Fibroblast of pulmonary artery (primary cell): ENCODE data around the gene CHCHD3.

Source experiments
- DNase-seq: peaks from one replicate; pipeline ENCODE4 v3.0.0-alpha.2; 2010; ENCODE audit warnings: low read depth
- H3K4me3 ChIP-seq: replicated peaks from 2 replicates; pipeline ENCODE4 v1.5.1; 2011; ENCODE audit warnings: low read depth, mild to moderate bottlenecking, control low read depth, low read length, moderate library complexity
- TF ChIP-seq, protein P1 (sequence below): IDR thresholded peaks from 2 replicates; pipeline ENCODE4 v1.5.1; 2011; ENCODE audit warnings: mild to moderate bottlenecking, control low read depth, low read length, inconsistent platforms; ENCODE audit errors: missing control alignments

Gene CHCHD3

DNA sequence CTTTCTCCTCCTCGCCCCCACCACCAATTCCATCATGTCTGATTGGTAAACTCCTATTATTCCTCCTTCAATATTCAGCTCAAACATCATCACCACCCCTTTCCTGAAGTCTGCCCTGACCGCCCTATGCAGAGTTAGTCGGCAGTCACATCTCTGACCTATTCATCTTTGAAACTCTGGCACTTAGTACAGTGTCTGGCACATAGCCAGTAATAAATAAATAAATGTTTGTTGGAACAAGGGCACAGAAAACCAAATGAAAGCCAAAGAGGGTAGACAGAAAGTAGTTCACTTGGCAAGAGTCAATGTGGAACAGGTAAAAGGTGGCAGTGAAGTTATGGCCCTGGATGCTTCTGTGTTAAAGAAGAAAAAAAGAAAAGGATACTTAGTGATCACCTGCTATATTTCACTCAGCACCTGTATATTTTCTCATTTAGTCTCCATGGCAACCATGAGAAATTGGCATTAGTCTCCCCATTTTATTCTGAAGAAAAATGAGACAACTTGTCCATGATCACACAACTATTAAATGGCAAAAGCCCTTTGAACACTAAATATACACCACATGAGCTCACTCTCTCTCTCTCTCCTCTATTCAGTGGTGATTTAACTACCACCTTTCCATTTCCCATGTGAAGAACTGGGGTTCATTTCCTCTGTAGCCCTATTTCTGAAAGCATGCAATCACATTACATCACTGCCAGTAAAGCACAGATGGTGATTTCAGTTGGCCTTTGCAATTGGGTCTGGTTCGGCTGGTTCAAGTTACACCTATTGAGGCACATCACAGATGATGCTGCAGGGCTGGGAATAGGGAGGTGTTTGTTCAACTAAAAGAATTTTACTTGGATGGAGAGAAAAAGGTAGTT, 25.3 kb downstream of the CHCHD3 start:
- H3K4me3 ChIP-seq, result no peak overlapping the region
- TF ChIP-seq, protein P1, sequence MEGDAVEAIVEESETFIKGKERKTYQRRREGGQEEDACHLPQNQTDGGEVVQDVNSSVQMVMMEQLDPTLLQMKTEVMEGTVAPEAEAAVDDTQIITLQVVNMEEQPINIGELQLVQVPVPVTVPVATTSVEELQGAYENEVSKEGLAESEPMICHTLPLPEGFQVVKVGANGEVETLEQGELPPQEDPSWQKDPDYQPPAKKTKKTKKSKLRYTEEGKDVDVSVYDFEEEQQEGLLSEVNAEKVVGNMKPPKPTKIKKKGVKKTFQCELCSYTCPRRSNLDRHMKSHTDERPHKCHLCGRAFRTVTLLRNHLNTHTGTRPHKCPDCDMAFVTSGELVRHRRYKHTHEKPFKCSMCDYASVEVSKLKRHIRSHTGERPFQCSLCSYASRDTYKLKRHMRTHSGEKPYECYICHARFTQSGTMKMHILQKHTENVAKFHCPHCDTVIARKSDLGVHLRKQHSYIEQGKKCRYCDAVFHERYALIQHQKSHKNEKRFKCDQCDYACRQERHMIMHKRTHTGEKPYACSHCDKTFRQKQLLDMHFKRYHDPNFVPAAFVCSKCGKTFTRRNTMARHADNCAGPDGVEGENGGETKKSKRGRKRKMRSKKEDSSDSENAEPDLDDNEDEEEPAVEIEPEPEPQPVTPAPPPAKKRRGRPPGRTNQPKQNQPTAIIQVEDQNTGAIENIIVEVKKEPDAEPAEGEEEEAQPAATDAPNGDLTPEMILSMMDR, result no peak
- DNase-seq, result no peak

DNA sequence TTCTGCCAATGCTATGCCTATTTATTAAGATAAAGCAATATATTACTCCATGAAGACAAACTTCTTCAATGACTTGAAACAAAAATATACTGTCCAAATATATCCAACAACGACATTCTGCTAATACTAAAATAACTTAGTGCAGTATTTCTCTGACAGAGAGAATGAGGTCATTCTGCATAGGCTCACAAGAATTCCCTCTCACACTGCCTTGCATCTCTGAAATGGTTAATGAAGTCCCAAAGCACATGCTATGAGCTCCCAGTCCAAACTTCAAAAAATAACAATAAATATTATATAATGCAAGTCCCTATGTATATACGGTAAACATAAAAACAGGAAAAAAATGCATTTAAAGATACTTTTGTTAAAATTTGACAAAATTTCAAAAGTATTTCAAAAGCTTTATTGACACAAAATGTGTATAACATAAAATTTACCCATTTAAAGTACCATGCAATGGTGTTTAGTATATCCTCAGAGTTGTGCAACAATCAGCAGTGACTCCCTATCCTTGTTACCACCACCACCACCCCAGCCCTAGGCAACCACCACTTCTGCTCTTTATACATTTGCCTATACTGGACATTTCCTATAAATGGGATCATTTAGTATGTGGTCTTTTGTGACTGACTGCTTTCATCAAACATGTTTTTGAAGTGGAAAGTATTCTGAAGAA, 27.6 kb downstream of the CHCHD3 start:
- TF ChIP-seq, protein P1, result no peak
- DNase-seq, result no peak
- H3K4me3 ChIP-seq, result no peak overlapping the region

DNA sequence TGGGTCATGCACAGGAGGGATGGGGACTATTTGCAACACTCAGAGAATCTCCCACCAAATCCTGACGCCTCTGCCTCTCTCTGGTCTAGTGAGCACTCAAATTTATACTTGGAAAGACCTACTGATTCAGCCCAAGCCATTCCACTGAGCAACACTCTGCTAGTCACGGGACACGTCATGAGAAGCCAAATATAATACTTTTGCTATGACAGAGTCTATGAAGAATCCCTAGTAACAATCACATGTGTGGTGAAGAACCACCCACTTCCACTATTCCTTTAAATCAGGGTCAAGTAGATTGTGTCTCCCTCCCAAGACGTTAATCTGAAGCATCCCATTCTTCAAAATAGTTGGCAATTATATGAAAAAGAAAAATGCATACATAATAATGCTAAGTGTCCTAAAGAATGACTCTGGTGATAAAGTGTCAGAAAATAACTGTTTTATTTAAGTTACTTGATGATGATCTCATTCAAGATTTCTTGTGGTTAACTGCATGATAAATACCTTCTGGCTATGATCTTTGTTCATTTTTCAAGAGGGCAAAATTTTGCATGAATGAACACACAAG, 28.5 kb downstream of the CHCHD3 start:
- TF ChIP-seq, protein P1, result no peak
- DNase-seq, result peak; percentile 93
- no peak overlapping the region for H3K4me3 ChIP-seq

DNA sequence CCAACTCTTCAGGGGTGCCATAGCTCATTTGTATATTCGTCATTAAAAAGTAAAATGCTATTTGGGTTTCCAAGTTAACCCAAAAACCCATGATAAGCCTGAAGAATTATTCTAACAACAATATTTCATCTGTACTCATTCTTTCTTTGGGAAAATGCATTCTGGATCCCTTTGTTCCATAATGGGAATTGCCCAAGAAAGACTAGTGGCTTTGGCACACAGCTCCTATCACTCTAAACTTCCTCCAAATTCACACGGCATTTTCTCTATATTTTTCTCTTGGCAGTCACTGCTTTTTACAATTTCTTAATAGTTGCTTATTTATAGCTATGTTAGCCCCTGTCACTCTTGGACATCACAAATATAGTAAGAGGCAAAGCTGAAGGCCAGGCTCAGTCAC, 29.1 kb downstream of the CHCHD3 start:
- peak; percentile 30 for DNase-seq
- TF ChIP-seq, protein P1, result no peak
- H3K4me3 ChIP-seq, result no peak overlapping the region

DNA sequence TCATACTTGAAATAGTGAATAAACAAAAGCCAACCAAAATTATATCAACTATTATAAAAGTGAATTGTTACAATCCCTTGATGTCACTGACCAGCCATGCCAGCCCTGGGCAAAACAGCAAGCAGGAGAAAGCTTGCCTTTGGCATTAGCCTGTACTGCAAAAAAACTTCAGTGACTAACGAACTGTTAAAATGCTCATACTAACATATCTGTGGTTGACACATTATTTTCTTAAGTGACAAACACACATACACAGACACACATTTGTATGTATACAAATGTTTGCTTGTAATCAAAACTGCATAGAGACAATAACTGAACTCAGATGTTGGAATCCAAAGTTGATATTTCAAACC, 29.5 kb downstream of the CHCHD3 start:
- H3K4me3 ChIP-seq, result no peak overlapping the region
- DNase-seq, result no peak
- TF ChIP-seq, protein P1, result no peak

DNA sequence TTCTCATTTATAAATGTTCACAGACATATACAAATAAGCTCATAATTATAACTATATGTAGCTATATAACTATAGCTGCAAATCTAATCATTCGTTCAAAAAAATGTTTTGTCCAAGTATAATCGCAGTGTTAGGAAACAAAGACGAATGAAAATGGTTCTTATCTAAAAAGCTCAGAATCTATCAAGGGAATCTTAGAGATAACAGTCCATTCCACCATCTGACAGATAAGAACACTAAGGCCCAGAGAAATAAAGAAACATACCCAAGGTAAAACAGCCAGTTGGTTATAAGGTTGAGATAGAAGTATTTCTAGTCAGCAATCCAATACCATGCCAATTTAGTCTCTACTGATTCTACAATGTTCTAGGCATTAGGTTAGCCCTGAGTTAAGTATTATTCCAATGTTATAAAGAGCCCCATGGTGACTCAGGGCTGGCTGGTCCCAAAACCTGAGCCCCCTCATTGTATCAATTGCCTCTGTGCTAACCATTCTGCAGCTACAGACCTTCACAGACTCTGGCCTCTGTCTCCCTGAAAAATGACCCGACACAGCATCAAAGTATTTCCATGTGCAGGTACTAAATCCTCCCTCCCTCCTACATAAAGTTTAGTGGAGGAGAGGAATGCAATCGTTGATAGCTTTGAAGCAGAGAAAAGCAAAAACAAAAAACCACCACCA, 30.0 kb downstream of the CHCHD3 start:
- DNase-seq, result no peak
- no peak overlapping the region for H3K4me3 ChIP-seq
- TF ChIP-seq, protein P1, result no peak
